ENCODE data around the gene TRIP6. TPM values are rescaled to one million over a fixed set of nuclear protein-coding genes. Genes with fewer than 3 reads are reported as not detected.

TRIP6 gene
- total RNA-seq, 1 experiment from 2014 or later: 140 TPM

- TF ChIP-seq PRDM15 (CRISPR knock-in tag; IDR thresholded peaks at IDR 0.05) (no peak), STAT6 (CRISPR knock-in tag; conservative IDR thresholded peaks at IDR 0.05; ENCODE audit: low read depth) (no peak), FOXP1 (CRISPR knock-in tag; IDR thresholded peaks at IDR 0.05; ENCODE audit: borderline replicate concordance) (peak; percentile 80; the same call in 1 of the 2 replicates), ESRRA (CRISPR knock-in tag; IDR thresholded peaks at IDR 0.05; ENCODE audit: borderline replicate concordance) (0 out of 2 replicates have a peak, but pooled peaks have one; percentile 3), ZNF671 (CRISPR knock-in tag; IDR thresholded peaks at IDR 0.05) (no peak), ZNF138 (CRISPR knock-in tag; conservative IDR thresholded peaks at IDR 0.05) (no peak), ZNF219 (CRISPR knock-in tag; IDR thresholded peaks at IDR 0.05; ENCODE audit: borderline replicate concordance) (no peak), AFF4 (CRISPR knock-in tag; IDR thresholded peaks at IDR 0.05; ENCODE audit: borderline replicate concordance) (peak; percentile 89; the same call in 1 of the 2 replicates), TP53 (CRISPR knock-in tag; IDR thresholded peaks at IDR 0.05) (no peak), NR1H2 (CRISPR knock-in tag; IDR thresholded peaks at IDR 0.05) (no peak), ZNF396 (CRISPR knock-in tag; IDR thresholded peaks at IDR 0.05; ENCODE audit: borderline replicate concordance) (no peak)
Observed at GRCh38 chr7:100874577-100875355, 7.6 kb downstream of the TRIP6 start, which contains the start of gene SRRT (continued).

GRCh38 chr7:100875356-100875751 is 8.2 kb downstream of the TRIP6 start:
- Mint-ChIP-seq H3K4me3 (peak overlapping the region; percentile 98), H3K9me3 (no peaks in the 10 kb centered on the region), H3K4me1 (peaks cover 19% of the 10 kb centered on the region), H3K36me3 (peaks cover 82% of the 10 kb centered on the region), H3K27ac (peak overlapping the region; percentile 99; the same call in 1 of the 2 replicates), H3K27me3 (ENCODE audit: low read depth) (no peaks in the 10 kb centered on the region)
- POLR2A ChIA-PET: interaction anchor here (0.8 to 3.1 kb wide), 12 partner anchors 8 to 170 kb away, joined by 3 to 71 read pairs (median 4); partner anchors contain the start of genes EPHB4, POP7, TRIP6 and UFSP1
- ATAC-seq (no peak), DNase-seq (ENCODE audit: low spot score) (no peak)
- CTCF ChIA-PET: interaction anchor here (0.6 to 2.2 kb wide), 20 partner anchors 12 to 317 kb away, joined by 3 to 14 read pairs (median 4); partner anchors contain the start of genes EPHB4, POP7, SLC12A9 and UFSP1
- TF ChIP-seq ZNF281 (CRISPR knock-in tag; IDR thresholded peaks at IDR 0.05): peak; percentile 8; the same call in 1 of the 2 replicates
- TF ChIP-seq TEAD1 (CRISPR knock-in tag; IDR thresholded peaks at IDR 0.05): no peak
- no peak for TF ChIP-seq NFYB (CRISPR knock-in tag; conservative IDR thresholded peaks at IDR 0.05; ENCODE audit: low read depth)
